Neural progenitor cell (in vitro differentiated cells): ENCODE measurements around the gene COL5A3. TPM values are rescaled to one million over a fixed set of nuclear protein-coding genes. Genes with fewer than 3 reads are reported as not detected.
"Not testable (repeated sequence)": the region's sequence is repeated elsewhere in the genome, so short reads cannot be mapped to it uniquely, and the experiment has no call there.

ENCODE experiments used
- DNase-seq: peaks from one replicate; pipeline ENCODE4 v3.0.0-alpha.2; 2016; ENCODE audit warnings: low spot score
- H2AFZ ChIP-seq: fragments of 200-600 bp; sonication (generic); replicated peaks from 2 replicates; pipeline ENCODE4 v1.6.1; 2016; ENCODE audit warnings: antibody characterized with exemption
- H3F3A ChIP-seq: fragments of 200-600 bp; sonication (generic); 2 replicates; pipeline ENCODE4 v1.6.1; 2016; ENCODE audit warnings: antibody characterized with exemption, low read depth
- H3K27ac ChIP-seq: fragments of 200-600 bp; sonication (generic); 2 replicates; pipeline ENCODE4 v1.5.1; 2016; ENCODE audit warnings: mild to moderate bottlenecking
- H3K27me3 ChIP-seq: fragments of 200-600 bp; sonication (generic); 2 replicates; pipeline ENCODE4 v1.6.1; 2016; ENCODE audit warnings: mild to moderate bottlenecking, moderate library complexity
- H3K36me3 ChIP-seq: fragments of 200-600 bp; sonication (generic); 2 replicates; pipeline ENCODE4 v1.5.1; 2016
- H3K4me1 ChIP-seq: fragments of 200-600 bp; sonication (generic); 2 replicates; pipeline ENCODE4 v1.6.1; 2016; ENCODE audit warnings: mixed run types
- H3K4me2 ChIP-seq: fragments of 200-600 bp; sonication (generic); 2 replicates; pipeline ENCODE4 v1.6.1; 2016
- H3K4me3 ChIP-seq: fragments of 200-600 bp; sonication (generic); 2 replicates; pipeline ENCODE4 v1.5.1; 2016
- H3K79me2 ChIP-seq: fragments of 200-600 bp; sonication (generic); 2 replicates; pipeline ENCODE4 v1.6.1; 2016; ENCODE audit warnings: low read depth
- H3K9ac ChIP-seq: fragments of 200-600 bp; sonication (generic); 2 replicates; pipeline ENCODE4 v1.6.1; 2016
- H3K9me3 ChIP-seq: fragments of 200-600 bp; sonication (generic); 2 replicates; pipeline ENCODE4 v1.5.1; 2016; ENCODE audit warnings: low read depth
- H4K20me1 ChIP-seq: fragments of 200-600 bp; sonication (generic); 2 replicates; pipeline ENCODE4 v1.6.1; 2016; ENCODE audit warnings: low read depth
- H3K27ac Mint-ChIP-seq: 3 replicates; pipeline ENCODE4 v1.8.0; 2021; ENCODE audit warnings: mixed read lengths
- H3K27me3 Mint-ChIP-seq: 2 replicates; pipeline ENCODE4 v1.8.0; 2022; ENCODE audit warnings: low read depth, mild to moderate bottlenecking, inconsistent platforms, moderate library complexity, mixed read lengths; ENCODE audit not compliant: insufficient read depth
- H3K36me3 Mint-ChIP-seq: 3 replicates; pipeline ENCODE4 v1.8.0; 2021; ENCODE audit warnings: mixed read lengths
- H3K4me1 Mint-ChIP-seq: 3 replicates; pipeline ENCODE4 v1.8.0; 2021; ENCODE audit warnings: mixed read lengths
- H3K4me3 Mint-ChIP-seq: 3 replicates; pipeline ENCODE4 v1.8.0; 2021; ENCODE audit warnings: mild to moderate bottlenecking, moderate library complexity, mixed read lengths
- H3K9me3 Mint-ChIP-seq: 3 replicates; pipeline ENCODE4 v1.8.0; 2020; ENCODE audit warnings: mixed read lengths
- EZH2 ChIP-seq: fragments of 200-600 bp; sonication (generic); IDR thresholded peaks from 2 replicates; pipeline ENCODE4 v1.6.1; 2017; ENCODE audit warnings: antibody characterized with exemption, mild to moderate bottlenecking, moderate library complexity
- EZH2phosphoT487 ChIP-seq: fragments of 200-600 bp; sonication (generic); IDR thresholded peaks from 2 replicates; pipeline ENCODE4 v1.6.1; 2017; ENCODE audit warnings: antibody characterized with exemption
- total RNA-seq: library from RNA; depleted of rRNA; stranded (reverse); fragments of >200 nt; gene quantifications from 2 replicates; pipeline ENCODE4 v1.2.3, GENCODE V29; 2015; ENCODE audit warnings: low replicate concordance
- TF ChIP-seq, protein P1 (sequence below): fragments of 200-600 bp; sonication (generic); IDR thresholded peaks from 2 replicates; pipeline ENCODE4 v1.5.1; 2017; ENCODE audit warnings: antibody characterized with exemption, mild to moderate bottlenecking

COL5A3 gene
- total RNA-seq, 1 donor from 2014 or later = not detected

DNA sequence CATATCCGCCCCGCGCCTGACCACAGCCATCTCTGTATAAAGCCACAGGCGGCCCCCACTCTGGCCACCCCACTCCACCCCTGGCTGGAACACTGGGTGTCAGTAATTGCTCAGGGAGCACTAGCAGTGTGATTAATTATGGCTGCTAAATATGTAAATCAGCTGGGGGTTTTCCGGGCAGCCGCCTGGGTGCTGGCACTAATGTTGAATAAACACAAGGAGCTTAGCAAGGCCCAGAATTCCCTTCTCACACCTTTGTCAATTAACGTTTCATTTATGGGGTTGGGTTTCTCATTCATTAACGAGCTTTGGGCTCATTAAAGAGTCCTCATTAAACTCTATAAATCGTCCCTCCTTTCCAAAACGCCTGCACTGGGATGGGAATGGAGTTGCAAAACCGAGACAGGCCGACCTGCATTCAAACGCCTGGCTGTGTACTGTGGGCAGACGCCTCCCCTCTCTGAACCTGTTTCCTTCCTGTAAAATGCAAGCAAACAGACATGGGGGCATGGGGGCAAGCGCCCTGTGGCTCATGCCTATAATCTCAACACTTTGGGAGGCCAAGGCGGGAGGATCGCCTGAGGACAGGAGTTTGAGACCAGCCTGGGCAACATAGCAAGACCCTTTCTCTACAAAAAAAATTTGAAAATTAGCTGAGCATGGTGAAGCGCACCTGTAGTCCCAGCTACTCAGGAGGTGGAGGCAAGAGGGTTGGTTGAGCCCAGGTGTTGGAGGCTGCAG, 56.3 kb downstream of the COL5A3 start:
- no peak overlapping the region for H3K27ac ChIP-seq
- no peak overlapping the region for H2AFZ ChIP-seq
- no peaks in the 10 kb centered on the region for H3K4me1 ChIP-seq
- H3K9me3 Mint-ChIP-seq = no peaks in the 10 kb centered on the region
- H3K9me3 ChIP-seq = no peaks in the 10 kb centered on the region
- no peaks in the 10 kb centered on the region for H3F3A ChIP-seq
- no peaks in the 10 kb centered on the region for H3K36me3 ChIP-seq
- no peak overlapping the region for H3K4me2 ChIP-seq
- no peak overlapping the region for H3K27ac Mint-ChIP-seq
- no peak overlapping the region for H3K9ac ChIP-seq
- no peak for DNase-seq
- H3K4me3 ChIP-seq = no peak overlapping the region
- H3K27me3 ChIP-seq = no peaks in the 10 kb centered on the region
- TF ChIP-seq, protein P1, sequence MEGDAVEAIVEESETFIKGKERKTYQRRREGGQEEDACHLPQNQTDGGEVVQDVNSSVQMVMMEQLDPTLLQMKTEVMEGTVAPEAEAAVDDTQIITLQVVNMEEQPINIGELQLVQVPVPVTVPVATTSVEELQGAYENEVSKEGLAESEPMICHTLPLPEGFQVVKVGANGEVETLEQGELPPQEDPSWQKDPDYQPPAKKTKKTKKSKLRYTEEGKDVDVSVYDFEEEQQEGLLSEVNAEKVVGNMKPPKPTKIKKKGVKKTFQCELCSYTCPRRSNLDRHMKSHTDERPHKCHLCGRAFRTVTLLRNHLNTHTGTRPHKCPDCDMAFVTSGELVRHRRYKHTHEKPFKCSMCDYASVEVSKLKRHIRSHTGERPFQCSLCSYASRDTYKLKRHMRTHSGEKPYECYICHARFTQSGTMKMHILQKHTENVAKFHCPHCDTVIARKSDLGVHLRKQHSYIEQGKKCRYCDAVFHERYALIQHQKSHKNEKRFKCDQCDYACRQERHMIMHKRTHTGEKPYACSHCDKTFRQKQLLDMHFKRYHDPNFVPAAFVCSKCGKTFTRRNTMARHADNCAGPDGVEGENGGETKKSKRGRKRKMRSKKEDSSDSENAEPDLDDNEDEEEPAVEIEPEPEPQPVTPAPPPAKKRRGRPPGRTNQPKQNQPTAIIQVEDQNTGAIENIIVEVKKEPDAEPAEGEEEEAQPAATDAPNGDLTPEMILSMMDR = no peak
- TF ChIP-seq EZH2 (no peak), EZH2phosphoT487 (no peak)
- no peaks in the 10 kb centered on the region for H3K4me1 Mint-ChIP-seq
- no peaks in the 10 kb centered on the region for H3K36me3 Mint-ChIP-seq
- H3K27me3 Mint-ChIP-seq = peaks cover 2% of the 10 kb centered on the region
- no peaks in the 10 kb centered on the region for H4K20me1 ChIP-seq
- H3K79me2 ChIP-seq = no peaks in the 10 kb centered on the region
- H3K4me3 Mint-ChIP-seq = no peak overlapping the region

DNA sequence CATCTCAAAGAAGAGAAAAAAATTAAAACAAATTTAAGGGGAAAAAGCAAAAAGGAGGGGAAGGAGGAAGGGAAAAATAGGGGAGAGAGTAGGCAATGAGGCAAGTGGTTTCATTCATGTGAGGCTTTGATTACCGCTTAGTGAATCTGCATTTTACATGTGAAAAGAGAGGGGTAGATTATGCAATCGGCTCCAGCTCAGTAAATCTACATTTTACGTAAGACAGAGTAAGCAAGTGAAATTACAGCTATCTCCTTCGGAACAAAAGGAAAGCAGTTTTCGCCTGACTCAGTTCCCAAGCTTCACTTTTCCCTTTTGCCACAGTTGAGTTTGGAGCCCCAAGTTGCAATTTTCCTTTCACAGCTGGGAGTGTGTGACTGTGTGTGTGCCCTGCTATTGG, 58.0 kb downstream of the COL5A3 start:
- no peak for DNase-seq
- H3K9me3 Mint-ChIP-seq = no peaks in the 10 kb centered on the region
- no peaks in the 10 kb centered on the region for H3K36me3 Mint-ChIP-seq
- H3K4me1 Mint-ChIP-seq = peaks cover under 1% of the 10 kb centered on the region
- Histone ChIP-seq H3K9ac (no peak overlapping the region), H3K79me2 (no peaks in the 10 kb centered on the region), H3F3A (no peaks in the 10 kb centered on the region), H3K27me3 (no peaks in the 10 kb centered on the region), H3K4me2 (no peak overlapping the region), H3K4me1 (no peaks in the 10 kb centered on the region), H2AFZ (no peak overlapping the region), H3K4me3 (no peak overlapping the region), H4K20me1 (no peaks in the 10 kb centered on the region), H3K9me3 (no peaks in the 10 kb centered on the region), H3K27ac (no peak overlapping the region), H3K36me3 (no peaks in the 10 kb centered on the region)
- no peak overlapping the region for H3K4me3 Mint-ChIP-seq
- TF ChIP-seq EZH2 = no peak
- TF ChIP-seq, protein P1 = no peak
- TF ChIP-seq EZH2phosphoT487 = no peak
- H3K27ac Mint-ChIP-seq = no peak overlapping the region
- peaks cover 2% of the 10 kb centered on the region for H3K27me3 Mint-ChIP-seq

DNA sequence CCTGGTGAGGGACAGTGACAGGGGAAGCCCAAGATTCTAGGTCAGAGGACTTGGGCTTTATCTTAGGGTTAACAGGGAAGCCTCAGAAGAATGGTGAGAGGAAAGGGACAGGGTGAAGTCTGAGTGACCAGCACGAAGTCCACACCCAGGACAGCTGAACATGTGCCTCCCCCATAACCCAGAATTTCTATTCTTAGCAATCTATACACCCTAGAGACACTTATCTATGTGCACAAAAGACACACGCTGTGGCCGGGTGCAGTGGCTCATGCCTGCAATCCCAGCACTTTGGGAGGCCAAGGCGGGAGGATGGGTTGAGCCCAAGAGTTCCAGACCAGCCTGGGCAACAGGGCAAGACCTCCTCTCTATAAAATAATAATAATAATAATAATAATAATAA, 62.9 kb downstream of the COL5A3 start:
- peaks cover 10% of the 10 kb centered on the region for H3K27me3 Mint-ChIP-seq
- H3K4me2 ChIP-seq = no peak overlapping the region
- H3K4me3 ChIP-seq = no peak overlapping the region
- no peak overlapping the region for H3K27ac ChIP-seq
- no peaks in the 10 kb centered on the region for H3K9me3 ChIP-seq
- H3K36me3 ChIP-seq = no peaks in the 10 kb centered on the region
- H3K27me3 ChIP-seq = no peaks in the 10 kb centered on the region
- no peaks in the 10 kb centered on the region for H3K79me2 ChIP-seq
- no peak for TF ChIP-seq EZH2phosphoT487
- TF ChIP-seq EZH2 = no peak
- TF ChIP-seq, protein P1 = no peak
- H3K27ac Mint-ChIP-seq = peak overlapping the region; percentile 96
- no peak overlapping the region for H3K9ac ChIP-seq
- H3K4me3 Mint-ChIP-seq = no peak overlapping the region
- no peak overlapping the region for H2AFZ ChIP-seq
- peaks cover 2% of the 10 kb centered on the region for H3K4me1 ChIP-seq
- H3K9me3 Mint-ChIP-seq = peaks cover 1% of the 10 kb centered on the region
- no peaks in the 10 kb centered on the region for H4K20me1 ChIP-seq
- DNase-seq = no peak
- no peaks in the 10 kb centered on the region for H3K36me3 Mint-ChIP-seq
- H3F3A ChIP-seq = no peaks in the 10 kb centered on the region
- peaks cover 11% of the 10 kb centered on the region for H3K4me1 Mint-ChIP-seq

DNA sequence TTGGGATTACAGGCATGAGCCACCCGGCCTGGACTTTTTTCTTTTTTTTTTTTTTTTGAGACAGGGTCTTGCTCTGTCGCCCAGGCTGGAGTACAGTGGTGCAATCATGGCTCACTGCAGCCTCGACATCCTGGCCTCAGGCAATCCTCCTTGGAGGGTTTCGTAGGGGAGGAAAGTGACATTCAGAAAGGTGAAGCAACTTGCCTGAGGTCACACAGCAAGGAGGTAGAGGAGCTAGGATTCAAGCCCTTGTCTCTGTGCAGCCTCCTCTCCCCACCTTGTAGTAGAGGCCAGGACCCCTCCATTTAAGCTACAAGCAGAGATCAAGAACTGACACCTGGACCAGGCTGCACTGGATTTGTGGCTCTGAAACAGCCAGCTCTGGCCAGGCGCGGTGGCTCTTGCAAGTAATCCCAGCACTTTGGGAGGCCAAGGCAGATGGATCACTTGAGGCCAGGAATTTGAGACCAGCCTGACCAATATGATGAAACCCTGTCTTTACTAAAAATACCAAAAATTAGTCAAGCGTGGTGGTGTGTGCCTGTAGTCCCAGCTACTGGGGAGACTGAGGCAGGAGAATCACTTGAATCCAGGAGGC, 63.7 kb downstream of the COL5A3 start:
- not testable (repeated sequence) for H3K9me3 ChIP-seq, H3K36me3 ChIP-seq, H3K4me1 ChIP-seq, H3K27ac ChIP-seq, H4K20me1 ChIP-seq, H3K4me3 ChIP-seq, H3K9ac ChIP-seq, H3K4me3 Mint-ChIP-seq, H3K4me2 ChIP-seq, H3K27ac Mint-ChIP-seq, H2AFZ ChIP-seq, H3K9me3 Mint-ChIP-seq, H3K36me3 Mint-ChIP-seq, H3F3A ChIP-seq, H3K27me3 ChIP-seq, DNase-seq, H3K79me2 ChIP-seq
- H3K27me3 Mint-ChIP-seq = peaks cover 12% of the 10 kb centered on the region
- peaks cover 11% of the 10 kb centered on the region for H3K4me1 Mint-ChIP-seq
